Fibroblast of the aortic adventitia (primary cell): ENCODE results near the gene GINM1. TPM values are rescaled to one million over a fixed set of nuclear protein-coding genes. Genes with fewer than 3 reads are reported as not detected.

Source experiments
- DNase-seq: peaks from one replicate; pipeline ENCODE4 v3.0.0-alpha.2; 2010; ENCODE audit warnings: low read depth
- H3K4me3 ChIP-seq: 2 replicates; pipeline ENCODE4 v1.5.1; 2011; ENCODE audit warnings: low read depth, mild to moderate bottlenecking, control low read depth, low read length, moderate library complexity
- total RNA-seq: library from RNA; depleted of rRNA; stranded (reverse); fragments of >200 nt; gene quantifications from 2 replicates; pipeline ENCODE4 v1.2.3, GENCODE V29; 2012; ENCODE audit warnings: low replicate concordance
- TF ChIP-seq, protein P1 (sequence below): IDR thresholded peaks from 2 replicates; pipeline ENCODE4 v1.5.1; 2011; ENCODE audit warnings: mild to moderate bottlenecking, low read length, control low read depth, inconsistent platforms; ENCODE audit not compliant: insufficient read depth

Gene GINM1
- total RNA-seq, 1 donor, result 63.4 TPM

GRCh38 chr6:149563928-149564325 is 2.2 kb upstream of the GINM1 start:
- no peak for DNase-seq
- no peak overlapping the region for H3K4me3 ChIP-seq
- TF ChIP-seq, protein P1, sequence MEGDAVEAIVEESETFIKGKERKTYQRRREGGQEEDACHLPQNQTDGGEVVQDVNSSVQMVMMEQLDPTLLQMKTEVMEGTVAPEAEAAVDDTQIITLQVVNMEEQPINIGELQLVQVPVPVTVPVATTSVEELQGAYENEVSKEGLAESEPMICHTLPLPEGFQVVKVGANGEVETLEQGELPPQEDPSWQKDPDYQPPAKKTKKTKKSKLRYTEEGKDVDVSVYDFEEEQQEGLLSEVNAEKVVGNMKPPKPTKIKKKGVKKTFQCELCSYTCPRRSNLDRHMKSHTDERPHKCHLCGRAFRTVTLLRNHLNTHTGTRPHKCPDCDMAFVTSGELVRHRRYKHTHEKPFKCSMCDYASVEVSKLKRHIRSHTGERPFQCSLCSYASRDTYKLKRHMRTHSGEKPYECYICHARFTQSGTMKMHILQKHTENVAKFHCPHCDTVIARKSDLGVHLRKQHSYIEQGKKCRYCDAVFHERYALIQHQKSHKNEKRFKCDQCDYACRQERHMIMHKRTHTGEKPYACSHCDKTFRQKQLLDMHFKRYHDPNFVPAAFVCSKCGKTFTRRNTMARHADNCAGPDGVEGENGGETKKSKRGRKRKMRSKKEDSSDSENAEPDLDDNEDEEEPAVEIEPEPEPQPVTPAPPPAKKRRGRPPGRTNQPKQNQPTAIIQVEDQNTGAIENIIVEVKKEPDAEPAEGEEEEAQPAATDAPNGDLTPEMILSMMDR, result no peak

DNA sequence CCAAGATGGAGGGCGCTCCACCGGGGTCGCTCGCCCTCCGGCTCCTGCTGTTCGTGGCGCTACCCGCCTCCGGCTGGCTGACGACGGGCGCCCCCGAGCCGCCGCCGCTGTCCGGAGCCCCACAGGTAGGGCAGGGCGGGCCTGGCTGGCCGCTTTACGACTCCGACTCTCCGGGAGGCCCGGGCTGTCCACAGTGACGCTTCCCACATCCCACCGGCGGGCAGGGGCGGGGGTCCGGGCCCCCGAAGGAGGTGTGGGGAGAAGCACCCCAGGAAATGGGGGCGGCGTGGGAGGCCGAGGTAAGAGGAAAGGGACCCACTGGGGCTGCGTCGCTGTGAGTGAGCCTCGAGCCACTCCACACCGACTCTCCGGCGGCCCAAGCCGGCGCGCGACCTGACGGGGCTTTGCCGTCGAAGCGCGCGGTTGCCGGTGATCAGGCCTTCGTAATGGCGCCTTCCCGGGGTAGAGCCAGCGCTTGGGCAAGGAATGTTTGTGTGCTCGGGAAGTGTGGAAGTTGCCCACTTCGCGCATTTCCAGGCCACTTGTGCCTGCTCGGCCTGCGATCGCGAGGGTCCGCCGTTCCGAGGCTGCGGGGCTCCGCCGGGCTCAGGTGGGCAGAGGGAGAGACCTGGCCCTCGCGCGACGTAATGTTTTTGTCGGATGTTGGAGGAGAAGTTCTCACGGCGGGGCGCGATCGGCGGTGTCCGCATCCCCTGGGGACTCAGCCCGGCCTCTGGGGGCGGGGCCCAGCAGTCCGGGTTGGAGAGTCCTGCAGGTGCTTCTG is 427 bp downstream of the GINM1 start:
- peak; percentile 31 for DNase-seq
- peak overlapping the region; percentile 90 for H3K4me3 ChIP-seq
- TF ChIP-seq, protein P1, result no peak

- DNase-seq, result no peak
- TF ChIP-seq, protein P1, result no peak
- H3K4me3 ChIP-seq, result peak overlapping the region; percentile 90
Measured at GRCh38 chr6:149567194-149567586, 1.0 kb downstream of the GINM1 start.

DNA sequence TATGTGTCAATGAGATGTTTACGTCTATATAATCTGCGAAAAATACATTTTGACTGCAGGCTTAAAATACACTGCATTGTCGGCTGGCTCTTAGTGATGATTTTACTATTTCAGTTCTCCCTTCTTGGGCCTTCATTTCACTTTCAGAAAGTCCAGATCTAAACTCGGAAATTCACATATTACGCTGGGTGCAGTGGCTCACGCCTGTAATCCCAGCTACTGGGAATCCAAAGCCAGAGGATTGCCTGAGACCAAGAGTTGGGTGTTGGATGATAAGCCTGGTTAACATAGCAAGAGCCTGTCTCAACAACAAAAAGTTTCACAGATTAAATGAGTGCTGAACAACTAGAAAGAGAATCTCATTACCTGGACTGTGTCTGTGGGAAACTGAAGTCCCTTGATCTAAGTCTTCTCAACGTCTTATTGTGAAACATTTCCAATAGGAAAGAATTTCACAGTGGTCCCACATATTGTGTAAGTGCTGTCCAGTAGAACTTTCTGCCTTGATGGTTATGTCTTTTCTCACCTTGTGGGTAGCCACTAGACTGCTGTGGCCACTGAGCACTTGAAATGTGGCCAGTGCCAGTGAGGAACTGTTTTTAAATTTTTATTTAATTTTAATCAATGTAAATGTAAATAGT is 1.9 kb downstream of the GINM1 start:
- H3K4me3 ChIP-seq, result no peak overlapping the region
- DNase-seq, result no peak
- TF ChIP-seq, protein P1, result no peak

- no peak overlapping the region for H3K4me3 ChIP-seq
- DNase-seq, result no peak
- TF ChIP-seq, protein P1, result no peak
Measured at GRCh38 chr6:149580880-149581279, 14.7 kb downstream of the GINM1 start.

- no peak overlapping the region for H3K4me3 ChIP-seq
- DNase-seq, result no peak
- TF ChIP-seq, protein P1, result no peak
Measured at GRCh38 chr6:149581349-149581748, 15.2 kb downstream of the GINM1 start.
